Osteoblast (primary cell): ENCODE results near the gene CTBP2. TPM values are rescaled to one million over a fixed set of nuclear protein-coding genes. Genes with fewer than 3 reads are reported as not detected.

Experiments
- DNase-seq: peaks from one replicate; pipeline ENCODE4 v3.0.0; 2011; ENCODE audit warnings: low spot score, mixed read lengths; ENCODE audit not compliant: insufficient read length; ENCODE audit errors: missing footprints
- H2AFZ ChIP-seq: 2 replicates; pipeline ENCODE4 v1.6.0; 2011; ENCODE audit warnings: mild to moderate bottlenecking, low read length
- H3K27ac ChIP-seq: 2 replicates; pipeline ENCODE4 v1.5.1; 2011; ENCODE audit warnings: mild to moderate bottlenecking, low read depth, low read length, moderate library complexity
- H3K27me3 ChIP-seq: 2 replicates; pipeline ENCODE4 v1.6.0; 2012; ENCODE audit warnings: mild to moderate bottlenecking, control low read depth, inconsistent platforms, low read length, moderate library complexity; ENCODE audit not compliant: insufficient read depth
- H3K36me3 ChIP-seq: 2 replicates; pipeline ENCODE4 v1.5.1; 2011; ENCODE audit warnings: mild to moderate bottlenecking, low read length, control low read depth, moderate library complexity; ENCODE audit not compliant: insufficient read depth
- H3K4me1 ChIP-seq: 2 replicates; pipeline ENCODE4 v1.5.1; 2011; ENCODE audit warnings: mild to moderate bottlenecking, low read length, control low read depth, moderate library complexity; ENCODE audit not compliant: insufficient read depth
- H3K4me2 ChIP-seq: 2 replicates; pipeline ENCODE4 v1.6.0; 2011; ENCODE audit warnings: mild to moderate bottlenecking, low read length; ENCODE audit not compliant: insufficient read depth
- H3K4me3 ChIP-seq: fragments of 200-600 bp; sonication (generic); 3 replicates; pipeline ENCODE4 v1.5.1; 2012; ENCODE audit warnings: mild to moderate bottlenecking, low read length, inconsistent platforms; ENCODE audit not compliant: insufficient read depth
- H3K79me2 ChIP-seq: 2 replicates; pipeline ENCODE4 v1.6.0; 2012; ENCODE audit warnings: mild to moderate bottlenecking, low read length, control low read depth, inconsistent platforms; ENCODE audit not compliant: insufficient read depth
- H3K9me3 ChIP-seq: 2 replicates; pipeline ENCODE4 v1.5.1; 2011; ENCODE audit warnings: low read depth, low read length, control low read depth
- H4K20me1 ChIP-seq: 2 replicates; pipeline ENCODE4 v1.6.0; 2012; ENCODE audit warnings: mild to moderate bottlenecking, low read length, control low read depth; ENCODE audit not compliant: insufficient read depth
- total RNA-seq: library from RNA; depleted of rRNA; stranded (reverse); fragments of >200 nt; gene quantifications from 2 replicates; pipeline ENCODE4 v1.2.3, GENCODE V29; 2012
- TF ChIP-seq, protein P1 (sequence below): IDR thresholded peaks from 2 replicates; pipeline ENCODE4 v1.5.1; 2011; ENCODE audit warnings: mild to moderate bottlenecking, low read depth, low read length, moderate library complexity; ENCODE audit errors: extremely low read depth

CTBP2 gene
- total RNA-seq, 1 donor, result 65.9 TPM

DNA sequence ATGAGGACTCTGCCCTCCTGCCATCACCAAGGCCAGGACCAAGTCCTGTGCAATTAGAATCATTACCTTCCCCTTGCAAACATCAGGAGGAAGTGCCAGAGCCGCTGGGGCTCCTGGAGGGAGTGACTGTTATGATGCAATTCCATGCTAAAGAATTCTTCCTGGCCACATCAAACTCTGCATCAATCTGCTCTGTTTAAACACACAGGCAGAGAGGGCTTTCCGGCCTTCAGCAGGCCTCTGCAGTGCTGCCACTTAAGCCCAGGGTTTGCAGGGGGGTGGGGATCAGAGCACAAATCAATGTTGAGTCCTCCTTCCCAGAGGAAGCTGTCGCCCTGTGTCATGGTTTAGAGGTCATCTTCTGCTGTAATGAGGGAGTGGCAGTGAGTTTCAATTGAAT is 58.1 kb downstream of the CTBP2 start:
- Histone ChIP-seq H3K4me1 (peaks cover 7% of the 10 kb centered on the region), H3K4me3 (no peak overlapping the region), H3K36me3 (peaks cover 9% of the 10 kb centered on the region), H3K27me3 (no peaks in the 10 kb centered on the region), H4K20me1 (peaks cover 78% of the 10 kb centered on the region), H3K27ac (no peak overlapping the region), H2AFZ (no peak overlapping the region), H3K9me3 (no peaks in the 10 kb centered on the region), H3K4me2 (no peak overlapping the region), H3K79me2 (peaks cover 98% of the 10 kb centered on the region)
- TF ChIP-seq, protein P1, sequence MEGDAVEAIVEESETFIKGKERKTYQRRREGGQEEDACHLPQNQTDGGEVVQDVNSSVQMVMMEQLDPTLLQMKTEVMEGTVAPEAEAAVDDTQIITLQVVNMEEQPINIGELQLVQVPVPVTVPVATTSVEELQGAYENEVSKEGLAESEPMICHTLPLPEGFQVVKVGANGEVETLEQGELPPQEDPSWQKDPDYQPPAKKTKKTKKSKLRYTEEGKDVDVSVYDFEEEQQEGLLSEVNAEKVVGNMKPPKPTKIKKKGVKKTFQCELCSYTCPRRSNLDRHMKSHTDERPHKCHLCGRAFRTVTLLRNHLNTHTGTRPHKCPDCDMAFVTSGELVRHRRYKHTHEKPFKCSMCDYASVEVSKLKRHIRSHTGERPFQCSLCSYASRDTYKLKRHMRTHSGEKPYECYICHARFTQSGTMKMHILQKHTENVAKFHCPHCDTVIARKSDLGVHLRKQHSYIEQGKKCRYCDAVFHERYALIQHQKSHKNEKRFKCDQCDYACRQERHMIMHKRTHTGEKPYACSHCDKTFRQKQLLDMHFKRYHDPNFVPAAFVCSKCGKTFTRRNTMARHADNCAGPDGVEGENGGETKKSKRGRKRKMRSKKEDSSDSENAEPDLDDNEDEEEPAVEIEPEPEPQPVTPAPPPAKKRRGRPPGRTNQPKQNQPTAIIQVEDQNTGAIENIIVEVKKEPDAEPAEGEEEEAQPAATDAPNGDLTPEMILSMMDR, result no peak
- no peak for DNase-seq

- Histone ChIP-seq H3K36me3 (peaks cover 8% of the 10 kb centered on the region), H3K9me3 (no peaks in the 10 kb centered on the region), H4K20me1 (peaks cover 80% of the 10 kb centered on the region), H3K4me1 (peaks cover 7% of the 10 kb centered on the region), H2AFZ (no peak overlapping the region), H3K79me2 (peaks cover 97% of the 10 kb centered on the region), H3K4me2 (no peak overlapping the region), H3K4me3 (no peak overlapping the region), H3K27me3 (no peaks in the 10 kb centered on the region), H3K27ac (no peak overlapping the region)
- TF ChIP-seq, protein P1, result no peak
- DNase-seq, result no peak
These were observed 58.8 kb downstream of the CTBP2 start for GRCh38 chr10:125101581-125101980.

GRCh38 chr10:125101049-125101448 is 59.3 kb downstream of the CTBP2 start:
- H3K9me3 ChIP-seq, result no peaks in the 10 kb centered on the region
- H2AFZ ChIP-seq, result no peak overlapping the region
- peaks cover 4% of the 10 kb centered on the region for H3K36me3 ChIP-seq
- no peak for DNase-seq
- no peak overlapping the region for H3K27ac ChIP-seq
- no peaks in the 10 kb centered on the region for H3K27me3 ChIP-seq
- H3K4me2 ChIP-seq, result no peak overlapping the region
- peaks cover 11% of the 10 kb centered on the region for H3K4me1 ChIP-seq
- no peak overlapping the region for H3K4me3 ChIP-seq
- peaks cover 97% of the 10 kb centered on the region for H3K79me2 ChIP-seq
- H4K20me1 ChIP-seq, result peaks cover 78% of the 10 kb centered on the region
- TF ChIP-seq, protein P1, result no peak

DNA sequence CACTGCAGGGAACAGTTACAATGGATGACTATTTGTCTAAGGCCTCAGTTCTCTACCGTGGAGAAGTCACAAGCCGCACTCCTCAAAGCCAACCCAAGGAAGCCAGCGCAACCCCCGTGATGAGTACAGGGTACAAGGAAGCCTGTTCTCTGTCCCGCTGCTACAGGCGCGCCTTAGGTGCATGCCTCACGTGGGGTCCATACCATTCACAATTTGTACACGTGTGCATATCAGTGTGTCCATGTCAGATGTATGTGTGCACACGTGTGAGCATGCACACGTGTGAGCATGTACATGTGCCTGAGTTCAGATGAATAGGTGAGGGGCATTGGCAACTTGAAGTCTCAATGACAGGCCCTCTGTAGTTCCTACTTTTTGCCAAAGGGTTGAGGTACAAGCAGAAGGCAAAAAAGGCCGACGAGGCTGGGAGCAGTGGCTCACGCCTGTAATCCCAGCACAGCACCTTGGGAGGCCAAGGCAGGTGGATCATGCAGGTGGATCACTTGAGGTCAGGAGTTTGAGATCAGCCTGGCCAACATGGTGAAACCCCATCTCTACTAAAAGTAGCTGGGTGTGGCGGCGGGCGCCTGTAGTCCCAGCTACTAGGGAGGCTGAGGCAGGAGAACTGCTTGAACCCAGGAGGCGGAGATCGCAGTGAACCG is 62.8 kb downstream of the CTBP2 start:
- Histone ChIP-seq H3K4me3 (no peak overlapping the region), H3K9me3 (no peaks in the 10 kb centered on the region), H3K4me1 (peaks cover 24% of the 10 kb centered on the region), H3K27me3 (no peaks in the 10 kb centered on the region), H3K36me3 (peaks cover 4% of the 10 kb centered on the region), H2AFZ (no peak overlapping the region), H3K79me2 (peaks cover 97% of the 10 kb centered on the region), H3K4me2 (no peak overlapping the region), H3K27ac (no peak overlapping the region), H4K20me1 (peaks cover 65% of the 10 kb centered on the region)
- no peak for DNase-seq
- TF ChIP-seq, protein P1, result no peak
